Activated CD4-positive, alpha-beta T cell treated with anti-CD3 and anti-CD28 coated beads, Interleukin-2, amount 10 ng/mL, durations not matched to agents 7 days and 5 days (primary cell): Measurements from ENCODE around the gene CTNND1. TPM values are rescaled to one million over a fixed set of nuclear protein-coding genes. Genes with fewer than 3 reads are reported as not detected.

Experiments used
- CTCF ChIA-PET: fragments of 350-600 bp; sonication (Branson Sonifier 250); formaldehyde crosslinking; loops from one replicate; lab custom pipeline; 2021; ENCODE audit warnings: antibody characterized with exemption; lab: Charles Lee
- POLR2A ChIA-PET: fragments of 350-600 bp; sonication (Branson Sonifier 250); formaldehyde crosslinking; loops from one replicate; lab custom pipeline; 2021; ENCODE audit warnings: antibody characterized with exemption; lab: Charles Lee
- DNase-seq: peaks from one replicate; pipeline ENCODE4 v3.0.0-alpha.2; 2020
- H3K27ac Mint-ChIP-seq: one replicate; pipeline ENCODE4 v1.8.0; 2021; ENCODE audit warnings: mild to moderate bottlenecking, moderate library complexity, mixed read lengths
- H3K27me3 Mint-ChIP-seq: one replicate; pipeline ENCODE4 v1.8.0; 2021; ENCODE audit warnings: mixed read lengths
- H3K36me3 Mint-ChIP-seq: one replicate; pipeline ENCODE4 v1.8.0; 2021; ENCODE audit warnings: low read depth, mixed read lengths
- H3K4me1 Mint-ChIP-seq: one replicate; pipeline ENCODE4 v1.8.0; 2021; ENCODE audit warnings: mixed read lengths
- H3K4me3 Mint-ChIP-seq: one replicate; pipeline ENCODE4 v1.8.0; 2021; ENCODE audit warnings: mild to moderate bottlenecking, moderate library complexity, mixed read lengths
- H3K9me3 Mint-ChIP-seq: one replicate; pipeline ENCODE4 v1.8.0; 2021; ENCODE audit warnings: mixed read lengths
- total RNA-seq, 2 experiments: library from RNA; stranded (reverse); gene quantifications; one replicate each; pipeline ENCODE4 v1.2.3, GENCODE V29; 2021

Gene CTNND1
- total RNA-seq, 2 experiments from 2014 or later: 5.1 TPM

GRCh38 chr11:57764972-57765371, 3.4 kb downstream of the CTNND1 start:
- DNase-seq: no peak
- Mint-ChIP-seq H3K27me3 (peaks cover 8% of the 10 kb centered on the region), H3K4me1 (peaks cover 22% of the 10 kb centered on the region), H3K4me3 (no peak overlapping the region), H3K27ac (no peak overlapping the region), H3K9me3 (no peaks in the 10 kb centered on the region), H3K36me3 (peaks cover 2% of the 10 kb centered on the region)
- ChIA-PET CTCF (interaction anchor here (1.3 to 2.1 kb wide), 2 partner anchors 17 to 36 kb away, joined by 3 to 9 read pairs; no protein-coding TSS in a partner anchor), POLR2A (no interaction called here)

- POLR2A ChIA-PET: no interaction called here
- no peak overlapping the region for H3K27ac Mint-ChIP-seq
Observed at GRCh38 chr11:57770793-57771192, 9.2 kb downstream of the CTNND1 start.

GRCh38 chr11:57771365-57771764, 9.8 kb downstream of the CTNND1 start:
- Mint-ChIP-seq H3K9me3 (no peaks in the 10 kb centered on the region), H3K4me1 (peaks cover 6% of the 10 kb centered on the region), H3K36me3 (no peaks in the 10 kb centered on the region), H3K4me3 (no peak overlapping the region), H3K27ac (no peak overlapping the region), H3K27me3 (no peaks in the 10 kb centered on the region)
- ChIA-PET CTCF (interaction anchor here (0.6 kb wide), 1 partner anchor 175 kb away, joined by 4 read pairs; no protein-coding TSS in a partner anchor), POLR2A (interaction anchor here (0.6 kb wide), 1 partner anchor 9 kb away, joined by 4 read pairs; no protein-coding TSS in a partner anchor)
- no peak for DNase-seq

More at GRCh38 chr11:57770793-57771192, 9.2 kb downstream of the CTNND1 start:
- Mint-ChIP-seq H3K27me3 (no peaks in the 10 kb centered on the region), H3K36me3 (no peaks in the 10 kb centered on the region), H3K9me3 (no peaks in the 10 kb centered on the region), H3K4me3 (no peak overlapping the region), H3K4me1 (peaks cover 5% of the 10 kb centered on the region)
- DNase-seq: no peak
- CTCF ChIA-PET: no interaction called here

- no peak overlapping the region for H3K27ac Mint-ChIP-seq
- H3K4me3 Mint-ChIP-seq: no peak overlapping the region
- no peak for DNase-seq
- POLR2A ChIA-PET: no interaction called here
- no peaks in the 10 kb centered on the region for H3K27me3 Mint-ChIP-seq
- peaks cover 6% of the 10 kb centered on the region for H3K4me1 Mint-ChIP-seq
- no peaks in the 10 kb centered on the region for H3K36me3 Mint-ChIP-seq
- CTCF ChIA-PET: no interaction called here
- H3K9me3 Mint-ChIP-seq: no peaks in the 10 kb centered on the region
Observed at GRCh38 chr11:57772562-57772961, 11.0 kb downstream of the CTNND1 start.

GRCh38 chr11:57773026-57773598, 11.5 kb downstream of the CTNND1 start:
- Mint-ChIP-seq H3K4me1 (peaks cover 5% of the 10 kb centered on the region), H3K36me3 (no peaks in the 10 kb centered on the region), H3K27ac (no peak overlapping the region), H3K4me3 (no peak overlapping the region), H3K9me3 (no peaks in the 10 kb centered on the region), H3K27me3 (no peaks in the 10 kb centered on the region)
- CTCF ChIA-PET: interaction anchor here (0.6 to 0.7 kb wide), 3 partner anchors 28 to 513 kb away, joined by 3 read pairs; no protein-coding TSS in a partner anchor
- POLR2A ChIA-PET: no interaction called here
- no peak for DNase-seq

GRCh38 chr11:57775491-57775890, 13.9 kb downstream of the CTNND1 start:
- peaks cover 12% of the 10 kb centered on the region for H3K4me1 Mint-ChIP-seq
- CTCF ChIA-PET: interaction anchor here (1.3 kb wide), 1 partner anchor 46 kb away, joined by 3 read pairs; no protein-coding TSS in a partner anchor
- no peak for DNase-seq
- no peak overlapping the region for H3K4me3 Mint-ChIP-seq
- no peaks in the 10 kb centered on the region for H3K27me3 Mint-ChIP-seq
- no peaks in the 10 kb centered on the region for H3K36me3 Mint-ChIP-seq
- POLR2A ChIA-PET: no interaction called here
- H3K27ac Mint-ChIP-seq: no peak overlapping the region
- no peaks in the 10 kb centered on the region for H3K9me3 Mint-ChIP-seq

- H3K27ac Mint-ChIP-seq: no peak overlapping the region
- no peaks in the 10 kb centered on the region for H3K9me3 Mint-ChIP-seq
- POLR2A ChIA-PET: no interaction called here
- no peak for DNase-seq
- no peaks in the 10 kb centered on the region for H3K27me3 Mint-ChIP-seq
- H3K36me3 Mint-ChIP-seq: no peaks in the 10 kb centered on the region
- CTCF ChIA-PET: interaction anchor here (0.6 to 1.3 kb wide), 2 partner anchors 45 to 124 kb away, joined by 3 to 4 read pairs; no protein-coding TSS in a partner anchor
- peaks cover 14% of the 10 kb centered on the region for H3K4me1 Mint-ChIP-seq
- no peak overlapping the region for H3K4me3 Mint-ChIP-seq
Observed at GRCh38 chr11:57776031-57776521, 14.5 kb downstream of the CTNND1 start.

- Mint-ChIP-seq H3K4me1 (peaks cover 19% of the 10 kb centered on the region), H3K27me3 (no peaks in the 10 kb centered on the region), H3K4me3 (no peak overlapping the region), H3K27ac (no peak overlapping the region), H3K9me3 (no peaks in the 10 kb centered on the region), H3K36me3 (no peaks in the 10 kb centered on the region)
- CTCF ChIA-PET: interaction anchor here (0.6 to 1.3 kb wide), 2 partner anchors 44 to 124 kb away, joined by 3 to 4 read pairs; no protein-coding TSS in a partner anchor
- POLR2A ChIA-PET: no interaction called here
- no peak for DNase-seq
Observed at GRCh38 chr11:57776577-57777210, 15.1 kb downstream of the CTNND1 start.

- Mint-ChIP-seq H3K27ac (no peak overlapping the region), H3K4me1 (peaks cover 21% of the 10 kb centered on the region), H3K9me3 (no peaks in the 10 kb centered on the region), H3K4me3 (no peak overlapping the region), H3K27me3 (no peaks in the 10 kb centered on the region), H3K36me3 (no peaks in the 10 kb centered on the region)
- ChIA-PET CTCF (interaction anchor here (0.9 to 1.1 kb wide), 2 partner anchors 22 to 34 kb away, joined by 3 to 7 read pairs; no protein-coding TSS in a partner anchor), POLR2A (no interaction called here)
- DNase-seq: no peak
Observed at GRCh38 chr11:57777969-57778317, 16.3 kb downstream of the CTNND1 start.

- CTCF ChIA-PET: interaction anchor here (0.9 to 3.0 kb wide), 3 partner anchors 14 to 34 kb away, joined by 3 to 14 read pairs (median 7); no protein-coding TSS in a partner anchor
- DNase-seq: no peak
- Mint-ChIP-seq H3K36me3 (no peaks in the 10 kb centered on the region), H3K27ac (no peak overlapping the region), H3K27me3 (no peaks in the 10 kb centered on the region), H3K4me3 (no peak overlapping the region), H3K9me3 (no peaks in the 10 kb centered on the region), H3K4me1 (peaks cover 21% of the 10 kb centered on the region)
- POLR2A ChIA-PET: no interaction called here
Observed at GRCh38 chr11:57778318-57779037, 16.9 kb downstream of the CTNND1 start.

GRCh38 chr11:57779276-57779675, 17.7 kb downstream of the CTNND1 start:
- no peak for DNase-seq
- H3K4me1 Mint-ChIP-seq: peaks cover 21% of the 10 kb centered on the region
- no peaks in the 10 kb centered on the region for H3K36me3 Mint-ChIP-seq
- H3K4me3 Mint-ChIP-seq: no peak overlapping the region
- no peak overlapping the region for H3K27ac Mint-ChIP-seq
- H3K9me3 Mint-ChIP-seq: no peaks in the 10 kb centered on the region
- ChIA-PET POLR2A (no interaction called here), CTCF (interaction anchor here (0.6 to 3.0 kb wide), 4 partner anchors 10 to 21 kb away, joined by 3 to 14 read pairs (median 4); no protein-coding TSS in a partner anchor)
- H3K27me3 Mint-ChIP-seq: no peaks in the 10 kb centered on the region

GRCh38 chr11:57781529-57781943, 19.9 kb downstream of the CTNND1 start:
- H3K9me3 Mint-ChIP-seq: no peaks in the 10 kb centered on the region
- DNase-seq: no peak
- CTCF ChIA-PET: interaction anchor here (1.3 to 3.0 kb wide), 3 partner anchors 11 to 19 kb away, joined by 3 to 14 read pairs (median 5); no protein-coding TSS in a partner anchor
- POLR2A ChIA-PET: no interaction called here
- H3K4me3 Mint-ChIP-seq: no peak overlapping the region
- no peaks in the 10 kb centered on the region for H3K27me3 Mint-ChIP-seq
- peaks cover 22% of the 10 kb centered on the region for H3K4me1 Mint-ChIP-seq
- no peaks in the 10 kb centered on the region for H3K36me3 Mint-ChIP-seq
- no peak overlapping the region for H3K27ac Mint-ChIP-seq
